Dedifferentiated amniotic fluid mesenchymal stem cell (primary cell): ENCODE measurements around the gene FAH.

Experiments used
- DNase-seq: peaks from one replicate; pipeline ENCODE4 v3.0.0-alpha.2; 2016; ENCODE audit errors: extremely low spot score

The FAH gene

GRCh38 chr15:80199869-80200268, 47.1 kb downstream of the FAH start:
- no peak for DNase-seq

- DNase-seq: no peak
Observed at GRCh38 chr15:80201256-80202015, 48.6 kb downstream of the FAH start.

GRCh38 chr15:80202016-80202315, 49.2 kb downstream of the FAH start:
- DNase-seq: no peak

GRCh38 chr15:80202641-80203360, 50.0 kb downstream of the FAH start:
- DNase-seq: no peak

GRCh38 chr15:80203361-80203885, 50.6 kb downstream of the FAH start:
- no peak for DNase-seq

GRCh38 chr15:80204231-80204630, 51.4 kb downstream of the FAH start:
- DNase-seq: no peak

- no peak for DNase-seq
Observed at GRCh38 chr15:80207887-80208286, 55.1 kb downstream of the FAH start.

GRCh38 chr15:80208758-80209734, 56.2 kb downstream of the FAH start:
- no peak for DNase-seq

DNA sequence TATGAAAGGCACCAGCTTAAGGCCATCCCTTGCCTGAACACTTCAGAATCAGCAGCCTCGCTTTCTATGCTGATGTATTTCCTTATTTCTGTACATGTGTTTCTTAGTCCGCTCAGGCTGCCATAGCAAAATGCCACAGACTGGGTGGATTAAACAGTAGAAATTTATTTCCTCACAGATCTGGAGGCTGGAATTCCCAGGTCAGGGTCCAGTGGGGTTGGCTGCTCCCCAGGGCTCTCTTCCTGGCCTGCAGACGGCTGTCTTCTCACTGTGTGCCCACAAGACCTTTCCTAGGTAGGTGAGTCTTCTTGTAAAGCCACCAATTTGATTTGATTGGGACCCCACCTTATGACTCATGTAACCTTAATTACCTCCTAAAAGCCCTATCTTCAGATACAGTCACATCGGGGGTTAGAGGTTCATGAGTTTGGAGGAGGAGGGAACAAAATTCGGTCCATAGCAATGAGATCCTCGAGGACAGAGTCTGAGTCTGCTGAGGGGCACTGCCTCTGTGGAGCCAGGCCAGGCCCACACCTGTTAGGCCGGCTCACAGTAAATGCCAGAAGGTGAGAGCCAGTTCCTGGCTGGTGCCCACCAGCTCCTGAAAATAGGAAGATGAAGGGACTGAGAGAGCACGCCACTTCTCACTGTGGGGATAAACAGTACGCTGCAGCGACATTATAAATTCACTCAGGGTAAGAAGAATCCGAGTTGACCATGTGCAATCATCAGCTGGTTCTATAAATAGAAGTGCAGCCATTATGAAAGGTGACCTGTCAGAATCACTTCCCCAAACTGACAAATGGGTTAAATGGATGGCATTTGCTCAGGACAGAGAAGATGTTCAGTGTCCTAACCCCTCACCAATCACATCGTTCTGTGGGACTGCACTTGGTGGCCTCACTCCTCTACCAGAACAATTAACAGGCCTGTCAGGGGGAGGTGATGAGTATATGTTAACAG, 58.1 kb downstream of the FAH start:
- no peak for DNase-seq

GRCh38 chr15:80211976-80212375, 59.2 kb downstream of the FAH start:
- no peak for DNase-seq

- no peak for DNase-seq
Observed at GRCh38 chr15:80214910-80215309, 62.1 kb downstream of the FAH start.

DNA sequence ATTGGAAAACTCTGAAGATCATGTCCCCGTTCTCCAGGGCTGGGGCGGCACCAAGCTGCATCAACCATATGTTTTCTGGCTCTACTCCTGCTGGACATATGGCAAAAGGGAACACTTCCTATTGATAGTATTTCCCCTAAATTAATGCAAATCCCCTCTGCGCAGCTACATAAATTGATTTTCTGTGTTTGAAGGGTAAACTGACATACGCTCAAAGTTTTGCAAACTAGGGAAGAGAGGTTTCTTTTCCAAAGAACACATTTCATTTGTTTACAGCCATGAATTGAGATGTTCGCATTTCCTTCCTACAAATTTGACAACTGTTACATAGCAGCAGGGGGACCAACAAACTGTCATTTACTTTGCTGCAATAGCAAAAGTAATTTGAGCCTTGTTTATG, 63.3 kb downstream of the FAH start:
- no peak for DNase-seq

DNA sequence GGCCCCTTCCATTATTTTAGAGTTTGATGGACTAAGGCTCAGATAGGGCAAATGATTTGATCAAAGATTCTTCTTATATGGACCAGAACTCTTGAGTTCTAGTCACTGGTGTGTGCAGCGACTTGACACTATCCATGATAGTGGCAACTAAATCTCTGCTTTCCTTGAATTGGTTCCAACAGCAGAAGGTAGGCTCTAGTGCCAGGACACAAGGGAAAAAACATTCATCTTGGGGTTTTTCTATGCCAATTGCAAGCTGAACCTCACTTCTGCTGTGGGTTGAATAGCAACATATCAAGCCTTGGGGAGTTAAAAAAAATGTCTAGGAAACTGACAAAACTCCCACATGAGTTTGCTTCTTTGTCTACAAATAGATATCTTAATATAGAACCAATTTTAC, 64.1 kb downstream of the FAH start:
- no peak for DNase-seq

GRCh38 chr15:80217327-80217900, 64.6 kb downstream of the FAH start:
- DNase-seq: no peak

- no peak for DNase-seq
Observed at GRCh38 chr15:80219955-80220354, 67.2 kb downstream of the FAH start.

DNA sequence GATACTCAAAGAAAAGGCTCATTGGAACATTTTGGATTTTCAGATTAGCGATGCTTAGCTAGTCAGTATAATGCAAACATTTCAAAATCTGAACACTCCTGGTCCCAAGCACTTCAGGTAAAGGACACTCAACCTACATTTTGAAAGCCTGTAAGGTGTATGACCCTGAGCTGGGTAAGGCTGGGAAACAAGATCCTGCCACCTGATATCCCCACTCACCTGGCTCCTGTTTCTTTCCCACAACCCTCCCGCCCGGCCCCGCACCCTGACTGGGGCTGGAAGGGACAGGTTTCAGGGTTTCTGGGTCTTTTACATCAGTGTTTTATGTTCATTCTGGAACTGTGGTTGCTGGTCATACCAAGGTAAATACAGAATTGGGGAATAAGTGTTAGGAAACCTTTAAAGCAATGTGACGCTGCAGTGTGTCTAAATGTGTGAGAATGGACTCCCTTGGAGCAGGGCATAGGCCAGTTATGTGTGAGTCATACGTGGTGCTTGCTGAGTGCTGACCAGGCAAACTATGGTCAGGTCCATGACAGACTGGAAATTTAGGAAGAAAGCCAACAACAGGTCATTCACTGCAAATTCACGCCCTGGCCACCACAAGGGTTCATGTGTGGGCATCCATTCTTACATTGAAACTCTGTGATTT, 76.3 kb downstream of the FAH start:
- no peak for DNase-seq

DNA sequence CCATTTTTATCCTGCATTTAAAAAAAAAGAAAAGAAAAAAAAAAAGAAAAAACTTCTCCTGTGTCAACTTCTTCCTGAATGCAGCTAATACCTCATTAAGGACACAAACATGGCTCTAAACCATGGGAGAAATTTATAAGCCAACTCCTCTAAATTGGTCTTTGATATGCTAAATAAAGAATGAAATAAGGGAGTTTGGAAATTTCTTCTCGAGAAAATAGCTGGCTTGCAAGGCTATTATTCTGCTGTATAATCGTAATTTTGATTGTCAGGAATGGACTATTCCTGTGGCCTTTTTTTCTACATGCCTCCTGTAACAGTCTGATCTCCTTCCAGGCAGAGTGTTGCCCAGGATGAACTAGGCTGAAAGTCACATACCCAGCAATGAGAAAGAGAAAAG, 78.6 kb downstream of the FAH start:
- no peak for DNase-seq

DNA sequence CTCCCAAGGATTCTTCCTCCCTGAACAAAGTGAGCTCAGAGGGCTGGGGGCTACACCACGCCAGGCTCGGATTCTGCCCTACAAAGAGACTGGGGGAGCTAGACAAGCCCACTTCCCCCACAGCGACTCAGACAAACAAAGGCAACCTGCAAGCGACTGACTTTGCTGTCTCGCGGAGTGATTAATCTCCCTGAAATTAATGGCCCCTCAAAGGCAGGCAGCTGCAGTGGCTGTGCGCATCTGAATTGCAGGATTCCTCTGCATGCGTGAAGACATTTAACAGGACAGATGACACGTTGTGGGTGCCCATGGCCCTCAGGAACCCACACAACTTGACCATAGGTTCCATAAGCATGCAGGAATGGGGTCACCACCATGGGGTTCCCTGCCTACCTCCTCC, 80.8 kb downstream of the FAH start:
- no peak for DNase-seq

DNA sequence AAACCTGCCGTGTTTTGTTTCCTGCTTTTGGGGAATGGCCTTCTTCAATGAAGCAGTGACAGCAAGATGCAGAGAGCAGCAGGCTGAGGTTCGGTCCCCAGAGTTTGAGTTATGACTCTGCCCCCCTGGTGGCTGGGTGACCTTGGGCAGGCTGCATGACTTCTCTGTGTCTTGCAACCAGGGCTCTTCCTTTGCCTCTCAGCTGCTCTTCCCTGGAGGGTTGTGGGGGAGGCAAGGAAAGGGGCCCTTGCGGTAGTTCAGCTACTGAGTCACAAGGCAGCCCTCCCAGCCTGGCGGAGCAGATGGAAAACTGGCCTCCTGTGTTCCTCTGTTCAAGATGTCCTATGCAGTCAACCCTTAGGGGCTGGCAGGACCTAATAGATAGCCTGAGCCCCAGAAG, 82.1 kb downstream of the FAH start:
- no peak for DNase-seq
